ENCODE measurements around the gene SEBOX. TPM values are rescaled to one million over a fixed set of nuclear protein-coding genes. Genes with fewer than 3 reads are reported as not detected.

The SEBOX gene
- total and polyA plus RNA-seq, 5 donors = not detected

DNA sequence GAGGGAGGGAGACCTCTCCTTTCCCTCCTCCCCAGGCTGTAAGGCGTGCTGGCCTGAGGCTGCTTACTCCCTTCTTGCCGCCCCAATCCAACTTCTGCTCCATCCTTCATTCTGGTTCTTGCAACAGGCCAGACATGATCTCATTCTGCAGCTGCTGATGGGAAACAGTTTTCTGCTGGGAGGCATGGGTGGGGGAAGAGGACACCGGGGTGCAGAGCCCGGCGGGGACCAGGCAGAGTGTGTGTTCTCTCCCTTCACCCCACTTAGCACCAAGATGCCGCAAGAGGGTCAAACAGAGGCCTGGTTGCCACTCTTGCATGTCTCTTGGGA, 7.9 kb upstream of the SEBOX start:
- 81% methylated on average over 6 of the region's 6 CpGs for WGBS
- DNase-seq = no peak
- Histone ChIP-seq H3K4me3 (ENCODE audit: low read length) (no peak overlapping the region), H3K27ac (ENCODE audit: low read length) (no peak overlapping the region), H3K27me3 (ENCODE audit: control insufficient read depth, insufficient read depth) (no peaks in the 10 kb centered on the region), H3K4me1 (ENCODE audit: control insufficient read depth, insufficient read depth, low read length) (peaks cover 14% of the 10 kb centered on the region), H3K9me3 (ENCODE audit: control insufficient read depth, low read length) (no peaks in the 10 kb centered on the region)
- intact Hi-C loops (cut with DNase I) = no loop called here
- no peak for ATAC-seq

DNA sequence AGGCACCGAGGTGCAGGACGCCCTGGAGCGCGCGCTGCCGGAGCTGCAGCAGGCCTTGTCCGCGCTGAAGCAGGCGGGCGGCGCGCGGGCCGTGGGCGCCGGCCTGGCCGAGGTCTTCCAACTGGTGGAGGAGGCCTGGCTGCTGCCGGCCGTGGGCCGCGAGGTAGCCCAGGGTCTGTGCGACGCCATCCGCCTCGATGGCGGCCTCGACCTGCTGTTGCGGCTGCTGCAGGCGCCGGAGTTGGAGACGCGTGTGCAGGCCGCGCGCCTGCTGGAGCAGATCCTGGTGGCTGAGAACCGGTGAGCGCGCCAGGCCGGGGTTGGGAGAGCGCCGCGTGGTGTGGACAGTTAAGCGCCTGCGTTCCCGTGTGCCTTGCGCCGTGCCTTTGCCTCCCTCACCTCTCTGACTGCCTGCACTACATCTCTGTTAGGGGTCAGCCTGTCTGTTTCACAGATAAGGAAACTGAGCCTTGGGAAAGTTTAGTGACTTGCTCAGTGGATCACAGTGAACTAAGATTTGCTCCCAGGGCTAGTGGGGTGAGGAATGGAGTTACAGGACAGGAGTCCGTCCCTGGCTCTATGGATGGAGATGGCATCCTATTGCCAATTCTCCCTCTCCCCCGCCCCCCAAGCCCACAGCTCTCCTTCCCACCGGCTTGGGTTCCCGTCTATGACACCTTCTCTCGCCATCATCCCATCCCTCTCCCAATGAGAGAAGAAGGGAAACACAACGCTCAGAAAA, 7.4 kb upstream of the SEBOX start:
- whole genome bisulfite sequencing = 8% methylated on average over 53 of the region's 53 CpGs
- Histone ChIP-seq H3K9me3 (ENCODE audit: control insufficient read depth, low read length) (no peaks in the 10 kb centered on the region), H3K4me1 (ENCODE audit: control insufficient read depth, insufficient read depth, low read length) (peaks cover 14% of the 10 kb centered on the region), H3K4me3 (ENCODE audit: low read length) (peak overlapping the region; percentile 56), H3K27ac (ENCODE audit: low read length) (no peak overlapping the region), H3K27me3 (ENCODE audit: control insufficient read depth, insufficient read depth) (no peaks in the 10 kb centered on the region)
- ATAC-seq = peak in 1 of 2 donors; percentile 4
- intact Hi-C loops (cut with DNase I) = no loop called here
- DNase-seq = peak; percentile 45 to 71 (median 68)

DNA sequence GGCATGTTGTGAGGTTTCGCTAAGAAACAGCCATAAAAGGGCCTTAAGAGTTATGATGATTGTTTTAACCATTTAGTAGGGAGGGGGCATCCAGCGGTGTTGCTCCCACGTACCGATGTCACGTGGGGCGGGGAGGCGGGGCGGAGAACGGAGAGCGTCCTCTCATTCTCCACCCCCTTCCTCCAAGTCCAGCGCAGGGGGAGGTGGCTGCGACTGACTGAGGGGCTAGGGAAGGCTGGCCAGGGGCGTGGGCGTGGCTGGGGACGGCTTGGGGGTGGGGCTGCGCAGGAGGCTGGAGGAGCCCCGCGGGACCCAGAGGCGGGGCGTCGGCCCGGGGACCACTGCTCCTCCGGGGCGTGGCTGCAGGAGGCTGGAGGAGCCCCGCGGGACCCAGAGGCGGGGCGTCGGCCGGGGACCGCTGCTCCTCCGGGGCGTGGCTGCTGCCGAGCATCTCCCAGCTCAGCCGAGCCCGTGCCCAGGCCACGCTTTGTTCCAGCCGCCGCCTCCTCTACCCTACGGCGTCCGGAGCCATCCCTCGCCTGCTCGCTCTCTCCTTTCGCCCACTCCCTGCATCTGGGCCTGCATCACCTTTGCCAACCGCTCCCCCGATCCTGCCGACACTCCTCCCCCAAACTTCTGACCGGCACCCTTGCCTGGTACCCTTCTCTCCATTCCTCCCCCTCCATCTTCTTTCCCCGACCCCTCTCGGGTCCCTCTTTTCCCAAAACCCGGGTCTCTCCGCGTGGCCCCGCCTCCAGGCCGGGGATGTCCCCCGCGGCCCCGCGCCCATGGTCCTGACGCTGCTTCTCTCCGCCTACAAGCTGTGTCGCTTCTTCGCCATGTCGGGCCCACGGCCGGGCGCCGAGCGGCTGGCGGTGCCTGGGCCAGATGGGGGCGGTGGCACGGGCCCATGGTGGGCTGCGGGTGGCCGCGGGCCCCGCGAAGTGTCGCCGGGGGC, 6.5 kb upstream of the SEBOX start, which contains the start of gene SARM1:
Gene SARM1 (plus strand): TSS at position 450 of the 958 bp plus-strand sequence. CDS start 339 bp downstream, at position 789.
- peak; percentile 86 to 90 for ATAC-seq
- under 1% methylated on average over 80 of the region's 80 CpGs for WGBS

DNA sequence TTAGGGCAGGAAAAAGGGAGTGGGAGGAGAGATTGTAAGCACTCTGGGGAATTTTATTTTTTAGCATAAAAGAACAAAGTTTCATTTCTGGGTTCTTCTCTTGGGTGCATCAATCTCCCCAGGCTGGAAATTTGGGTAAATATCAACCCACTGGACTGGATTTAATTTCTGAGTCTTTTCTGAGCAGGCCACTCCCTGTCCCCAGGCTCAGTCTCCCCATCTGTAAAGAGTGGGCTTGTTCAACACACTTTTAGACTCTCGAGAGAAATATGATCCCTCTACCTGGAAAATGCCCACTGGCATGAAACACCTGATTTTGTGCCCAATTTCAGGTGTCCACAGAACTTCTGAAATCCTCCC, 5.7 kb upstream of the SEBOX start:
- Histone ChIP-seq H3K27ac (ENCODE audit: low read length) (peak overlapping the region; percentile 44), H3K9me3 (ENCODE audit: control insufficient read depth, low read length) (no peaks in the 10 kb centered on the region), H3K4me3 (ENCODE audit: low read length) (no peak overlapping the region), H3K4me1 (ENCODE audit: control insufficient read depth, insufficient read depth, low read length) (peaks cover 14% of the 10 kb centered on the region), H3K27me3 (ENCODE audit: control insufficient read depth, insufficient read depth) (no peaks in the 10 kb centered on the region)
- intact Hi-C loops (cut with DNase I) = no loop called here
- 81% methylated on average over 1 of the region's 1 CpG for WGBS
- DNase-seq = no peak
- no peak for ATAC-seq

More for the DNA sequence above, 6.5 kb upstream of the SEBOX start, which contains the start of gene SARM1:
- Histone ChIP-seq H3K4me1 (ENCODE audit: control insufficient read depth, insufficient read depth, low read length) (peaks cover 14% of the 10 kb centered on the region), H3K4me3 (ENCODE audit: low read length) (peak within 1 kb of the TSS; percentile 56), H3K27me3 (ENCODE audit: control insufficient read depth, insufficient read depth) (no peaks in the 10 kb centered on the region), H3K9me3 (ENCODE audit: control insufficient read depth, low read length) (no peaks in the 10 kb centered on the region), H3K27ac (ENCODE audit: low read length) (peak within 1 kb of the TSS; percentile 44)
- intact Hi-C loops (cut with DNase I) = no loop called here
- DNase-seq = peak; percentile 94 to 96 (median 94)

DNA sequence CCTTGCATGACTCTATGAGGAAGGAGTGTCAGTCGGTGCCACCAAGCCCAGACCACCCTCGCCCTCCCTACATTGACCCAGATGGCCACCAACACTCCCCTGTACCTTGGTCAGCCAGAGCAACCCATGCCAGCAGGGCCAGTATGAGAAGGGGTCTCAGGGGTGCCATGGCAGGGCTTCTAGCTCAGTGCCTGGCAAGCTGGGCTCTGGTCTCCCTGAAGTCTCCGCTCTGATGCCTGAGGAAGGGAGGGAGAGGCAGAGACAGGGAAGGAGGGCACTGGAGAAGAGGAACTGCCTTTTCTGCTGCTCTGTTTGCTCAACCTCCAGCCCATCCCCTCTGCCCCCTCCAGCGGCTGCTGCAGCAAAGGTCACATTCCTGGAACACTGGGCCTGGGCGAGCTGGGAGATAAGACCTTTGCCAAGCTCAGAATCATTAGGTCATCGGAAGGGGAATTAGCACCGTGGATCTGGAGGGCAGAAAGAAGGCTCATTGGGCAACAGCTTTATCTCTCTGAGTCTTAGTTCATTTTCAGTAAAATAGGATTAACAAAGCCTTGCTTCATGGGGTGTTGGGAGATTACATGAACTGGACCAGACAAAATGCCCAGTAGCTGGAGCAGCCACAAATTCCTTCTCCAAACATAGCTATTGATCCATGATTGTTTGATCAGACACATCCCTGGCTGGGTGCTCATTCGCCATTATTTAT, 5.2 kb upstream of the SEBOX start, which contains the start of gene VTN:
Gene VTN (minus strand): TSS at position 273 of the 709 bp plus-strand sequence. CDS start 104 bp downstream, at position 169.
- DNase-seq (peak; percentile 70 to 78 (median 76)), ATAC-seq (peak; percentile 28 to 72)
- Histone ChIP-seq H3K9me3 (ENCODE audit: control insufficient read depth, low read length) (no peaks in the 10 kb centered on the region), H3K27ac (ENCODE audit: low read length) (peak within 1 kb of the TSS; percentile 44), H3K4me1 (ENCODE audit: control insufficient read depth, insufficient read depth, low read length) (peaks cover 14% of the 10 kb centered on the region), H3K4me3 (ENCODE audit: low read length) (peak within 1 kb of the TSS; percentile 56), H3K27me3 (ENCODE audit: control insufficient read depth, insufficient read depth) (no peaks in the 10 kb centered on the region)
- intact Hi-C loops (cut with DNase I) = no loop called here
- 21% methylated on average over 8 of the region's 8 CpGs for WGBS

DNA sequence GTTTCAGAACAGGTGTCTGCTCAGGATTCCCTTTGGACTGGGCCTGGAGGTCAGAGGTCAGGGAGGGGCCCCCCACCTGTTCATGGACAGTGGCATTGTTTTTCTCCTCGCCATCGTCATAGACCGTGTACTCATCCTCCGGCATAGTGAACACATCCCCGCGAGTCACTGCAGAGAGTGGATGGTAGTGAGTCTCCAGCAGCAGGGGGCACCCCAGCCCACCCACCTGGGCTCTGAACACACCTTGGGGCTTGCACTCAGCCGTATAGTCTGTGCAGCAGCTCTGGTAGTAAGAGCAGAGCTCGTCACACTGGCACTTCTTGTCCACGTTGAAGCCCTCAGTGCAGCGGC, 4.7 kb upstream of the SEBOX start:
- Histone ChIP-seq H3K27ac (ENCODE audit: low read length) (no peak overlapping the region), H3K4me3 (ENCODE audit: low read length) (no peak overlapping the region), H3K9me3 (ENCODE audit: control insufficient read depth, low read length) (no peaks in the 10 kb centered on the region), H3K4me1 (ENCODE audit: control insufficient read depth, insufficient read depth, low read length) (peaks cover 14% of the 10 kb centered on the region), H3K27me3 (ENCODE audit: control insufficient read depth, insufficient read depth) (no peaks in the 10 kb centered on the region)
- WGBS = 58% methylated on average over 10 of the region's 10 CpGs
- intact Hi-C loops (cut with DNase I) = no loop called here
- ATAC-seq (no peak), DNase-seq (no peak)

DNA sequence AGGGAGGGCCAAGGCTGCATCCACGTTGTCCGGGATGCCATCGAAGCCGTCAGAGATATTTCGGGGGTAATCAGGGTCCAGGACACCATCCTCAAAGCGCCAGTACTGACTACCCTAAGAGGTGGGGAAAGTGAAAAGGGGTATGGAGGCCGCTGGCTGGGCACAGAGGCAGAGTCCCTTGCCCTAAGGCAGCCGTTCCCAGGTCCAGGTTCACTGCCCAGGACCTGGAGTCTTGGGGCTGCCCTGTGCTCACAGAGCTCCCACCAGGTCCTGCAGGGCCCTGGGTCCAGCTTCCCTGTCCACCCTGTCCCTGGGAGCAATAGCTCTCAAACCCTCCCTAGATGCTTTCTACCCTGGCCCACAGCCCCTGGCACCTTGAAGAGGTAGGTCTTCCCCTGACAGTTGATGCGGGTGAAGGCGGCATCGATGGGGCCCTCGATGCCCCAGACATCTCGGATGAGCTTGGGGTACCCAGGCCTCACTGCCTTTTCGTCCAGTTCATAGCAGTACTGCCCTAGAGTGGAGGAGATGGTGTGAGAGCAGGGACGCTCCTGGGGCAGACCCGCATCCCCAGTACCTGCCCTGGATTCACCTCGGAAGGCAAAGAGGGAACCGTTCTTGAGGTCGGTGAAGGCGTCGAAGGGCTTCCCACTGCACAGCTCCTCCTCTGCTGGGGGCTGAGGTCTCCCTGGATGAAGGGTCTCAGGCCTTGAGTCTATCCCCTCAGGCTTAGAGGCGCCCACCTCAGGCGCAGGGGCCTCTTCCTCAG, 4.1 kb upstream of the SEBOX start:
- intact Hi-C loops (cut with DNase I) = no loop called here
- 89% methylated on average over 23 of the region's 23 CpGs for WGBS
- Histone ChIP-seq H3K9me3 (ENCODE audit: control insufficient read depth, low read length) (no peaks in the 10 kb centered on the region), H3K27ac (ENCODE audit: low read length) (no peak overlapping the region), H3K4me3 (ENCODE audit: low read length) (no peak overlapping the region), H3K4me1 (ENCODE audit: control insufficient read depth, insufficient read depth, low read length) (peaks cover 14% of the 10 kb centered on the region), H3K27me3 (ENCODE audit: control insufficient read depth, insufficient read depth) (no peaks in the 10 kb centered on the region)
- ATAC-seq (no peak), DNase-seq (no peak)

DNA sequence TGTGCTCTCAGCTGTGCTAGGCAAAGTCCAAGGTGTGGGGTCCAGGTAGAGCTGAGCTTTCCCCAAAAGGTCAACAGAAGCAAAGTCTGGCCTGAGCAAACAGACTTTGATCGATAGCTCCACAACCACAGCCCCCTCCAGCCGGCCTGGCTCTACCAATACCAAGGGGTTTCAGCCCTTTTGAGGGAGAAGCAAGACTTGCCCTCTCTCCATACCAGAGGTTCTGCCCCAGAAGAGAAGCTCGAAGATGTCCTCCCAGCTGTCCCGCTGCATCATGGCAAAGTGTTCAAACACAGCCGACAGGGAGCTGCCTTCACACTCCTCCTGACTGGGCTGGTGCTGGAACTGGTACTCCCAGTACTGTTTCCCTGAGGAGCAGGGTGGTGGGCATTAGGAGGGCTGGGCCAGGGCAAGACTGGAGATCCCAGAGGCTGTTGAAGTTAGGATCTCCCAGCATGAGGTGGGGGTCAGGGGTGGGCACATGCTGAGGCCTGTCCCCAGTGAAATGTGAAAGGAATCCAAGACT, 3.4 kb upstream of the SEBOX start:
- H3K9me3 ChIP-seq (ENCODE audit: control insufficient read depth, low read length) = no peaks in the 10 kb centered on the region
- ATAC-seq (no peak), DNase-seq (no peak)
- H3K27me3 ChIP-seq (ENCODE audit: control insufficient read depth, insufficient read depth) = no peaks in the 10 kb centered on the region
- 82% methylated on average over 5 of the region's 5 CpGs for WGBS
- intact Hi-C loops (cut with DNase I) = no loop called here
- no peak overlapping the region for H3K27ac ChIP-seq (ENCODE audit: low read length)
- no peak overlapping the region for H3K4me3 ChIP-seq (ENCODE audit: low read length)
- peaks cover 14% of the 10 kb centered on the region for H3K4me1 ChIP-seq (ENCODE audit: control insufficient read depth, insufficient read depth, low read length)

DNA sequence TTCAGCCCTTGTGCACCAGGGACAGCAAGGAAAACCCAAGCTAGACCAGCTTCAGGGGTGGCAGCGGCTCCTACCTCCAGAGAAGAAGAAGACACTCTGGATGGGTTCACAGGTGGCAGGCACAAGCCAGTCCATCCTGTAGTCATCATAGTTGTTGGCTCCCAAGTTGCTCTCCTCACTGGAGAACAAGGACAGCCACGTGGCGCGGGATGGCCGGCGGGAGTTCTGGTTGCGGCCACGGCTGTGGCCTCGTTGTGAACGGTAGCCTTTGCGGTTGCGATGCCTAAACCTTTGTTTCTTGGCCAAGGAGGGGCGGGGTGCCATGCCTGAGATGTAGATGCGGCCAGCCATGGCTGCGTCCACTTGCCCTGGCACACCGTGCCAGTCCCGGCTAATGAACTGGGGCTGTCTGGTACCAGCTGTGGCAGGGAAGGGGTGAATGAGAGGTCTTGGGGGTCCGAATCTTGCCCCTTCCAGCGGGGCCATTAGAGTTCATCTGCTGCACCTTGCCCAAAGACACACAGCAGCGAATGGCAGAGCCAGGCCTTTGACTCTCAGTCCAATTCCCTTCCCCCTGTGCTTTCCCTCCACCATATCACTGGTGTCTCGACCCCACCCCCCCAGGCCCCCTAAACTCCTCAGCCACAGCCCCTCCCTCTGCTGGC, 2.8 kb upstream of the SEBOX start:
- Histone ChIP-seq H3K27me3 (ENCODE audit: control insufficient read depth, insufficient read depth) (no peaks in the 10 kb centered on the region), H3K9me3 (ENCODE audit: control insufficient read depth, low read length) (no peaks in the 10 kb centered on the region), H3K4me3 (ENCODE audit: low read length) (no peak overlapping the region), H3K27ac (ENCODE audit: low read length) (no peak overlapping the region), H3K4me1 (ENCODE audit: control insufficient read depth, insufficient read depth, low read length) (peaks cover 10% of the 10 kb centered on the region)
- intact Hi-C loops (cut with DNase I) = no loop called here
- WGBS = 91% methylated on average over 21 of the region's 21 CpGs
- DNase-seq (no peak), ATAC-seq (no peak)

DNA sequence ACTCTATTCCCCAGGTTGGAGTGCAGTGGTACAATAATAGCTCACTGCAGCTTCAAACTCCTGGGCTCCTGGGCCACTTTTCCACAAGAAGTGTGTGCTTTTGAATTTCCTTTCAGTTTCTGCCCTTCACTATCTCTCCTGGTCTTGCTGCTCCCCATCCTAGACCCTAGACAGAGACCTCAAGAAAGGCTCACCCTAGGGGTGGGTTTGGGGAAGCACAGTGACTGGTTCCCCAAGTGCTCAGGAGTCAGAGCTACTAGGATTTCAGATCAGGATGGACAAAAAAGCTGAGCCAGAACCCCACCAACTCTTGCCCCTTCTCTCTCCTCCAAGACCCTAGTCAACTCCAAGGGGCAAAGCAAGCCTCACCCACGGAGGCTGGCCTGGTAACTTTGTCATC, 1.6 kb upstream of the SEBOX start:
- no peak overlapping the region for H3K27ac ChIP-seq (ENCODE audit: low read length)
- intact Hi-C loops (cut with DNase I) = no loop called here
- no peak for DNase-seq
- H3K27me3 ChIP-seq (ENCODE audit: control insufficient read depth, insufficient read depth) = no peaks in the 10 kb centered on the region
- no peaks in the 10 kb centered on the region for H3K9me3 ChIP-seq (ENCODE audit: control insufficient read depth, low read length)
- ATAC-seq = no peak
- WGBS = 83% methylated on average over 1 of the region's 1 CpG
- H3K4me3 ChIP-seq (ENCODE audit: low read length) = no peak overlapping the region
- peaks cover 9% of the 10 kb centered on the region for H3K4me1 ChIP-seq (ENCODE audit: control insufficient read depth, insufficient read depth, low read length)

Measured in right cardiac atrium (tissue), 5 donors.